HG03175 (cell line): Measurements from ENCODE around the gene COL4A1.

Experiments
- ATAC-seq: cut with Tn5 transposase; IDR thresholded peaks from one replicate; pipeline ENCODE4 v1.9.1; 2021; ENCODE audit warnings: mild to moderate bottlenecking, moderate library complexity; ENCODE audit not compliant: unreplicated experiment

Gene COL4A1

GRCh38 chr13:110263404-110263803, 43.6 kb downstream of the COL4A1 start:
- ATAC-seq: no peak

DNA sequence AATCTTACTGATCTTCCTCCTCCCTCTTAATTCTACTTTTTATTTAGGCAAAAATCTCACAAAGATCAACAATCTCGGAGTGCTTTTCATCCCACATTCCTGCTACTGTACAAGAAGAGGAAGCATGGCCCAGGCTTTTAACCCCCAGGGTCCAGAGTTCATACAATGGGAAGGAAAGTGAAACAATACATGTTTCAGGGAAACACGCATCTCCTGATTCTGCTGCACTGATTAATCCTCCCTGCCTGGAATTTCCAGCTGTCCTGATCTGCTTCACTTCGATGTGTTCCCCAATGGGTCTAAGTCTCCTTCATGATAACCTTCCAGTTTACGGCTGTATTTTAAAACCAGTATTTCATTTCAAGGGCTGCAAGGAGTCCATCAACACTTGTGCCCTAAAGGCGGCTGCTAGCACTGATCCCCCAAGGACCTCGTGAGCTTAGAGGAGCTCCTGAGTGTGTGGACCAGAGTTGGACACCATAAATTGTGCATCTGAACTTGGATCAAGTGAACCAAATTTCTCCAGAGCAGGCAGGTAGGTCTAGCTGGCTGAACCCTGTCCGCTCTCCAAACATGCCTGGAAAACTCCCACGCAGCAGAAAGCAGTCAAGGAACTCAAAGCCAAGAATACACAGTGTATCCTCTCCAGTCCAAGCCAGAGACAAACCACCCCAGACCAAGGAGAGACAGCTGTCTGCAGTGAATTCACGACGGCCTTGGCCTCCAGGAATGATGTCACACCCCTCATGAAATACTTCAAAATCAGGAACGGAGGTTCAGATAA, 44.3 kb downstream of the COL4A1 start:
- no peak for ATAC-seq

GRCh38 chr13:110262082-110262436, 44.9 kb downstream of the COL4A1 start:
- no peak for ATAC-seq

DNA sequence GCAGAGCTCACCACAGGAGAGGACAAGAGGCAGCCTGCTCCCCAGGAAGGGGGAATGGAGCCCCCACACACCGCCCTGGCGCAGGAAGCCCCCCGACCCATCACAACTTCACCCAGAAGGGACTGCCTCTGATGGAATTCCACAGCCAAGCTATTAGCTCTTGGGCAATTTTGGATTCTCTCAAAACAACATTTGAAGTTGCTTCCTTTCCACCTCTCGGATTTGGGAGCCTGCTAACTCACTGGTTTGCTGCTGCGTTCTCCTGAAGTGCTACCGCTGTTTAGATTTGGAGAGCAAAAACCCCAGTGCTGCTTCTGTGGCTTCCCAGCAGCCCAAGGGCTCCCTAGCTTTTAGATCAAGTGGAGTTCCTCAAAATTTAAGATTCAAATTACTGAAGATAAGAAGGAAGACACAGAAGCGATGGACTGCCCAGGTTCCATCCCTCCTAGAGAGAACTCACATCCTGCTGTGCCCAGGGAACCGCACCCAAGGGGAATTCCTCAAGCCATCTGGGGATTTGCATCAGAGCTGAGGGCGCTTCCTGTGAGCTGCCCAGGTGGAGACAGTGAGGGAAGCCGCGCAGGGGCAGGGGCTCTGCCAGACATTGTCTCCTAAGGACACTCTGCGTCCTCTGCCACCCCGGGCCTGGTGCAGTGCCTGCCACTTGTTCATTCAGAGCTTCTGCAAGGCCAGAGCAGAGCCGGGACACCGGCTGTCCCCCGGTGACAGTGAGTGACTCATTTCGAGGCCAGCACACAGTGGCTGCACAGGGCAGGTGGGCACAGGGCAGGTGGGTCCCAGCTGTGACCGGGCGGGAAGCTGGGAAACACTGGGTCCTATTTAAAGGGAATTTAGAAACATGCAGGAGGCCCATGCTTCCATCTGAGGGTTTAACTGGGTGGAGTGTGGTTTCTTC, 45.5 kb downstream of the COL4A1 start:
- ATAC-seq: no peak

- no peak for ATAC-seq
Measured at GRCh38 chr13:110259651-110260050, 47.3 kb downstream of the COL4A1 start.

- ATAC-seq: no peak
Measured at GRCh38 chr13:110258876-110259631, 47.9 kb downstream of the COL4A1 start.

GRCh38 chr13:110257408-110257807, 49.5 kb downstream of the COL4A1 start:
- ATAC-seq: no peak

DNA sequence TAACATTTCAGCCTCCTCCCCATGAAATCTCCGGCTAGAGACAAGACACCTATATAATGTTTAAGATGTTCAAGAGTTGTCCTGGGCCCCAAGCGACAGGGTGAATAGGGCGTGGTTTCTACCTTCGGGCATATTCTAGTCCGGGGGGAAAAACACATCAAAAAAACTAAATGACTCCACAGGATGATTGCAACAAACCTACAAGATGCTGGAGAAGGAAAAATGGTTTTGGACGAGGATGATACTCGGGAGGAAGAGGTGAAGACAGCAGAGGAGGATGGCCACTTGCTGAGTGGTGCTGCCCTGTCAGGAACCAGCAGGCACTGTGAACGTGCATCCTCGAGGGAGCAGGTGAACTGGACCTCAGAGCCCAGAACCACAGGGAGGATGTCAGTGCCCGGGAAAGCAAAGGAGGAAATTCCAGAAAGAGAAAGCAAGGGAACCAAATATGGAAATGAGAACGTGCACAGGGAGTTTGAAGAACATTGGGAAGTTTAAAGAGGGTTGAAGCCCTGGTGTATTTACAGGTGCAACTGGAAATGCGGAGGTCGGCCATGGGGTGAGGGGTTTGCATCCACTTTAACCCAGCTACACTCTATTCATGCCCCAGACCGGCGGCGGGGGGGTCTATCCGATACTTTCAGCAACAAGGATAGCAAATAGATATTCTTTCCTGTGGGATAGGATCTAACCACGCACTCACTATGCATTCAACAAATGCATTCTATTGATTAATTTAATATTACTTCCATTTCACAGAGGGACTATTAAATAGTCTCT, 50.6 kb downstream of the COL4A1 start:
- ATAC-seq: no peak

DNA sequence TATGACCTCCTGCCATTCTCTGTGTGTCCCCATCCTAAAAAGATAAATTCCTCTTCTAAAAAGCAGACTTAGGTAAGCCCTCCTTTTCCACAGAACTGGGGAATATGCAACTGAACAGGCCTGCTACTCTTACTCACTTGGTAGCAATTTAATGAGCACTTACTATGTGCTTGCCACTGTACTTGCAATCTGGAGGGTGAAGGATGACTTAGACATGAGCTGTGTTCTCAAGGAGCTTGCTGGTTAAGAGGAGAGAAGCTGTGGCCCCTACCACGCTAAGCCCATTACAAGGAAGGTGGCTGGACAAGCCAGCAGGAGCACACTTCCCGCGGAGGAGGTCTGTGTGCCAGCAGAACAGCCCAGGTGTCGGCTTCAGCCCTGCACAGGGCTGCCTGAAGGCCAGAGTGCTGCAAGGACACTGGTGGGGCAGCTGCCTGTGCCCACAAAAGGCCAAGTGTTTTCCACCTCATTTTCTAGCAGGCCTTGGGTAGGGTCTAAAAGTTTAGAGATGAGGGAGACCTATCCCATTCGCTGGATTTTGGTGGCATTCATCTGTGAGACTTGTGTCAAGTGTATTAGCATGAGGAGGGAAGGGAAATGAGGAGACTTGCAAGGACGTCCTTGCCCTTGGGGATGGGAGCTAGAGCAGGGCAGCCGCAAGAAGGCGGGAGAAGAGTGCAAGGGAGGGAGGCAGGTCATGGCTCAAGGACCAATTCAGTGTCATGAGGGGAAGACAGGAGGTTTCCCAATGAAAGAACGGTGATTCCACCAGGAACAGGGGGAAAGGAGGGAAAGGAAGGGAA, 52.0 kb downstream of the COL4A1 start:
- ATAC-seq: no peak

GRCh38 chr13:110254151-110254679, 52.7 kb downstream of the COL4A1 start:
- ATAC-seq: no peak

- ATAC-seq: no peak
Measured at GRCh38 chr13:110251193-110251819, 55.7 kb downstream of the COL4A1 start.

GRCh38 chr13:110250258-110250891, 56.6 kb downstream of the COL4A1 start:
- no peak for ATAC-seq

- no peak for ATAC-seq
Measured at GRCh38 chr13:110249326-110249725, 57.6 kb downstream of the COL4A1 start.

DNA sequence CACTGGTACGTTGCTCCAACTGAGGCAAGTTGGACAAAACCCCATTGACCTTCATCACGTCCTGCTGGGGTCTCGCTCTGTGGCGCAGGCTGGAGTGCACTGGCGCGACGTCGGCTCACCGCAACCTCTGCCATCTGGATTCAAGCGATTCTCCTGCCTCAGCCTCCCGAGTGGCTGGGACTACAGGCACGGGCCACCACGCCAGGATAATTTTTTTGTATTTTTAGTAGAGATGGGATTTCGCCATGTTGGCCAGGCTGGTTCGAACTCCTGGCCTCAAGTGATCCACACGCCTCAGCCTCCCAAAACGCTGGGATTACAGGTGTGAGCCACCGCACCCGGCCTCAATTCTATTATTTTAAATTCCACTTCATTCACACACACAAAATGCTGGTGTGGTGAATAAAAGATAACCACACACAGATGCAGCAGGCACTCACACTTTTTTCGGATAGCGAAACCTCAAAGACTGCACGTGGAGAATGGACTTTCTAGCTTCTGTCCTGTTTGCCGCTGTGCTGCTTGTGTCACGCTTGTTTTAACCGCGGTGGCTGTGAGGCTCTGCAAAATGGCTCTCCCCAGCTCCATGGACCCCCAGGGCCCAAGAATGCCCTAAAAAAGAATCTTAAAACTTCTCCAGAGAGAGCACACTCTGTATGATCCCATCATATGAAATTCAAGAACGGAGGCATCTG, 58.4 kb downstream of the COL4A1 start:
- ATAC-seq: no peak

GRCh38 chr13:110246530-110246929, 60.4 kb downstream of the COL4A1 start:
- no peak for ATAC-seq

DNA sequence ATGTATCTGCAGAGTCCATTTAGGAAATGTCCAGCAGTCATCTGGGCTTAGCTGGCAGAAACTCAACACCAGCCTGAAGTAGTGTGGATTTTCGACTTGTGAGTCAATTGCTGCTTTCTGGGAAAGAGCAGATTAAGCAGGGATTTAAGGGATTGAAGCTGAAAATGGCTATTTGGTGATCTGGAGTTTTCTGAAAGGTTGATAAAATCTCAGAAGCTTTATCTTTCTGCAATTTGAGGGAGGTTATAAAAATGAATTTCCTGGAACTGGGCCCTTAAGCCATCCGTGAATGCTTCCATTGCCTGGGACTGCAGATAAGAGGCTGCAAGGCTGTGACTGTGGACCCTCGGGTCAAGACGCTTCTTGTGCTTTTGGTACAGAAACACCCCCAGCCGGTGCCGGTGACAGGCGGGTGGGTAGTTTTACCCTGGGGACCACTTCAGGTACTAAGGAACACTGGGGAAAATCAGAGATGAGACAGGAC, 61.5 kb downstream of the COL4A1 start:
- no peak for ATAC-seq

GRCh38 chr13:110244976-110245375, 62.0 kb downstream of the COL4A1 start:
- no peak for ATAC-seq
